GM18511 (cell line): Measurements from ENCODE around the gene NRARP.

Experiments used
- ATAC-seq: cut with Tn5 transposase; IDR thresholded peaks from one replicate; pipeline ENCODE4 v1.9.1; 2021; ENCODE audit warnings: mild to moderate bottlenecking, moderate library complexity; ENCODE audit not compliant: unreplicated experiment

The NRARP gene

DNA sequence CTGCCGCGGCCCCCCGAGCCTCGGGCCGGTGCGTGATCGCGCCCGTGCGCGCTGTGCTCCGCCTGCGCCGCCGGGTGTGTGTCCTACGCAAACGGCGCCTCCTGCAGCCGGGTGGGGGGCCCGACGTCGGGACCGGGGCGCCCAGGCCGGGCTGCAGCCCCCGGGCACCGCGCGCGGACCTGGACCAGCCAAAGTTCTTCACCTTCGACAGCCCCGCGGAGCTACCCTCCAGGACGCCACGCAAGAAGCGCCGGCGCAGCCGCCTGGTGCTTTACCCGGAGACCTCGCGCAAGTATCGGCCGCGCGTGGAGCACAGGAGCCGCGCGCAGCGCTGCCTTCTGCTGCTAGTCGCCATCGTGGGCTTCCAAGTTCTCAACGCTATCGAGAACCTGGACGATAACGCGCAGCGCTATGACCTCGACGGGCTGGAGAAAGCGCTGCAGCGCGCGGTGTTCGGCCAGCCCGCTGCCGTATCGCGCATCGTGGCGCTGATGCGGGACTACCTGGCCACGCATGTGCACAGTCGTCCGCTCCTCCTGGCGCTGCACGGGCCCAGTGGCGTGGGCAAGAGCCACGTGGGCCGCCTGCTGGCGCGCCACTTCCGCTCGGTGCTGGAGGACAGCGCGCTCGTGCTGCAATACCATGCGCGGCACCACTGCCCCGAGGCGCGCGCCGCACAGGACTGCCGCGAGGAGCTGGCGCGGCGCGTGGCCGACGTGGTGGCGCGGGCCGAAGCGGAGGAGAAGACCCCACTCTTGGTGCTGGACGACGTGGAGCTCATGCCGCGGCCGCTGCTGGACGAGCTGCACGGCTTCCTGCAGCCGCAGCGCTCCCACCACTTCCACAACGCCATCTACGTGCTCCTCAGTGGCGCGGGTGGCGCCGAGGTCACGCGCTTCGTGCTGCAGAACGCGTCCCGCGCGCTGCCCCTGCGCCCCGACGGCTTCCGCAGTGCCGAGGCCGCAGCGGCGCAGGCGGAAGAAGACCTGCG, 23.1 kb downstream of the NRARP start:
- no peak for ATAC-seq

DNA sequence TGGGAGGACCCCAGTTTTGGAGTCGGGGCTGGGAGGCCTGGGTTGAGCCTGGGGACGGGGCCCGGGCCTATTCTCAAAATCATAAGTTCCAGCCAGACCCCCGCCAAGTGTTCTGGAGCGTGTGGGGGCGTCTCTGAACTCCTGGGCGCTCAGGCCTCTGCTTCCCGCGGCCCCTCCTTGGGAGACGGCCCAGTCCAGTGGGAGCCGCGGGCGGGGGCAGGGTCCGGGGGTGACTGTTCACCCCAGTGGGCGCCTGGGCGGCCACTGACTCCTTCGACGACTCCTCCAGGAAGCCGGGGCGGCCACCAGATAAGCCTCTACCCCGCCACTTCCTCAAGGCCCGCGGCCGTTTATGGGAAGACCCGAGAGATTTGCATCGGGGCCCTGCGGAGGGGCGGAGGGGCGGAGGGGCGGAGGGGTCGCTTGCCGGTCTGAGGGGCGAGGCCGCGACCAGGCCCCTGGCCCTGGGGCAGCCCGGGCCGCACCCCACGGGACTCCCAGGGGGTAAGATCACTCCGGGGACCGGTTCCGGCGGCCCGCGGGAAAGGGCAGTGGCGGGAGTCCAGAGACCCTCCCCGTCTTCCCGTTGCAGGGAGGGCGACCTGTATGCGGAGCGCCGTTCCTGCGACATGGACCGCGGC, 23.9 kb downstream of the NRARP start:
- ATAC-seq, result peak; percentile 9

DNA sequence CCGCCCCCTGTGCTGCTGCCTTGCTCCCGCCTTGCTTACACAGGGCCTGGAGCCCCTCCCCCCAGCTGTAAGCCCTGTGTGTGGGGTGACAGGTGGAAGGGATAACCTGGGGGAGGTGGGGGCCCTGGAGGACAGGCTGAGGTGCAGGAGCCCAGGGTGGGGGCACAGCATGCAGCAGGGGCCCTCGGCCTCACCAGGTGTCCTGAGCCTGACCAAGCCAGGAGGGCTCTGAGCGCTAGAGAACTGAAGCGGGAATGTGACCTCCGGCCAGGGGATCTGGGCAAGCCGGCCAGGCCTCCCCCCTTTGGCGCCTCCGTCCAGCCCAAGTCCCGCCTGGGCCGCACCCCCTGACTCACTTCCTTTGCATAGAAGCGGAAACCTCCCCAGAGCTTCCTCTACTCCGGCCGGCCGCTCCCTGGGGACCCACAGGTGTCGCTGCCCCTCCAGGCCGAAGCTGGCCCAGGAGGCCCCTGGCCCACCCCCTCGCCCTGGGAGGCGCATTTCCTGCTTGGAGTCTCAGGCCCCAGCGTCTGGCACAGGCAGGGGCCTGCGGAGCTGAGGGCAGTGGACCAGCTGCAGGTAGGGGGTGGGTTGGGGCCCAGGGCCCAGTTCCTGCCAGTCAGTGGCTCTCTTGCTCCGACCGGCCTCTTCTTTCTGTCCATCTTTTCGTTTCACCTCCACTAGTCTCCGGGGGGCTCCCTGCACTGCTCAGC, 24.6 kb downstream of the NRARP start, which contains the start of gene TOR4A:
Gene TOR4A (plus strand): TSS at position 398 of the 713 bp plus-strand sequence. CDS start 964 bp downstream, outside the sequence.
- peak; percentile 84 for ATAC-seq

DNA sequence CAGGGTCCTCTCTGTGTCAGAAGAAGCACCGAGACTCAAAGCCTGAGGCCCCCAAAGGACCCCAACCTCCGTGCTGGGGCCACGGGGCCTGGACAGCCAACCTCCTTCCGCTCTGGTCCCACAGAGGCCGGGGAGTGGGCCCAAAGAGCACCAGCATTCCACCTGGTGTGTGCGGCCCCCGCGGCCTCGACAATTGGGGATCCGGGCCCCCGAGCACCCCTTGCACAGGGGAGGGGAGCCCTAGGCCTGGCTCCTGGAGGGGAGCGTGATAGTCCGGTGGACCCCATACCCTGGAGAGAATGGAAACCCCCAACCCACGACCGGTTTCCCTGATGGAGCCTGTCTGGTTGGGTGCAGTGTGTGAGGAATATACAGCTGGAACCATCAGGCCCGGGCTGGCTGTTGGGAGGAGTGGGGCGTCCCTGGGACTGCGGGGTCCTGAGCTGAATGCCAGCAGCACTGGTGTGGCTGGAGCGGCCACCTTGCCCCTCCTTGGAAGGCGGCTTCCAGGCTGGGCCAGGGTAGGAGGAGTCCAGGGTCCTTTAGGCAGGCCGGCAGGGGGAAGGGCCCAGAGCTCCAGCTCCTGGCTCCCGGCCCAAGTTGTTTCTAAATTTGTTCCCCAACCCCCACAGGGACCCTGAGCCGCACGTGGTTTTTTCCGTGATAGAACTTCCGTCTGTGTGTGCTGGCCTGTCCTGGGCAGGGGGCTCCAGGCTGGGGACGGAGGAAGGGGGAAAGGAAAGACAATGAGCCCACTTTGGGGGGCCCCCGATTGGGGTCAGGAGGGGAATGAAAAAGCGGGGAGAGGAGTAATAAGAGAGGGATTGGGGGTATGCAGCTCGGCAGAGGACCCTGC, 25.4 kb downstream of the NRARP start:
- no peak for ATAC-seq

DNA sequence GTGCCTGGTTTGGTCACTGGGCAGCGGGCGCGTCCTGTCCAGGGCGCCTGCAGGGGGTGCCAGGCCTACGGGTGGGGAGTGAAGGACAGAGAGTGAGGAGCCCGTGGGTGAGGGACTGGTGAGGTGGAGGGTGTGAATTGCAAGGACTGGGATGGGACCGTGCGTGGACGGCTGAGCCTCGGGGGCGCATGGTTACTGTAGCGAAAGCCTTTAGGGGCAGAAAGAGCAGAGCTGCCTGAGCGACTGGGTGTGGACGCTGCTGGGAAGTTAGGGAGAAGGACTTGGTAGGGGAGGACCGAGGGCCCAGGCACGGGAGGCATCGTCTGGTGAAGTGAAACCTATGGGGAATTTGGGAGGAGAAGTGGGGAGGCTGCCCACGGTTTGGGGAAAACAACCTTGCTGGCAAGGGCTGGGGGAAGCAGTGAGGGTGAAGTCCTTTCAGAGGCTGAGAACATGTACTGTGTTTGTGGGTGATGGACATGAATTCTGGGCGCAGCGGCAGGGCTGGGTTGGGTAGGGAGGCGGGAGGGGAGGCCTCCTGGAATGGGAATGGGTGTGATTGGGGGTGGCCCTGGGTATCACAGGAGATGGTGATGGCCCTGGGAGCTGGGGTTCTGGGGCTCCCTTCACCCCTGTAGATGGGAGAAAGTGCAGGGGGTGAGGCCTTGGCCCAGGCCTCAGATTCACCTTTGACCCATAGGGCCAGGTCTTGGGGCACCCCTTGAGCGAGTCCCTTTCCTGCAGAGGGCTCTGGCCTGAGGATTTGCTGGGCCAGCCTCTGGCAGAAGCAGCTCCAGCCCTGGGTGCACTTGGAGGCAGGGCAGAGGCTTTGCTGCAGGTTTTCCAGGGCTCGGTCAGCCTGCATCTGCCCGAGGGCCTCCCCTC, 26.2 kb downstream of the NRARP start:
- no peak for ATAC-seq

DNA sequence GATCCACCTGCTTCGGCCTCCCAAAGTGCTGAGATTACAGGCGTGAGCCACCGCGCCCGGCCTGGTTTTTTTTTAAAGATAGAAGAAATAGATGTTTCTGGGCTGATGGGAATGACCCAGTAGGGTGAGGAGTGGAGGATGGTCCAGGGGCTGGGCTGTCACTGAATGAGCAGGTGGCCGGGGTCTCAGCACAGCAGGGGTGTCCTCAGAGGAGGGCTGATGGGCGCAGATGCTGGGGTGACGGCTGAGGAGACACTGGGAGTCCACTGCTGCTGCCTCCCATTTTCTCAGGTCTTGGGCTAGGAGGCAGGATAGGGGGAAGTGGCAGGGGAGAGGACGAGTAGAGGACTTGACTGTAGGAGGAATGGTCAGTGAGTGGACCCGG, 26.9 kb downstream of the NRARP start:
- no peak for ATAC-seq

DNA sequence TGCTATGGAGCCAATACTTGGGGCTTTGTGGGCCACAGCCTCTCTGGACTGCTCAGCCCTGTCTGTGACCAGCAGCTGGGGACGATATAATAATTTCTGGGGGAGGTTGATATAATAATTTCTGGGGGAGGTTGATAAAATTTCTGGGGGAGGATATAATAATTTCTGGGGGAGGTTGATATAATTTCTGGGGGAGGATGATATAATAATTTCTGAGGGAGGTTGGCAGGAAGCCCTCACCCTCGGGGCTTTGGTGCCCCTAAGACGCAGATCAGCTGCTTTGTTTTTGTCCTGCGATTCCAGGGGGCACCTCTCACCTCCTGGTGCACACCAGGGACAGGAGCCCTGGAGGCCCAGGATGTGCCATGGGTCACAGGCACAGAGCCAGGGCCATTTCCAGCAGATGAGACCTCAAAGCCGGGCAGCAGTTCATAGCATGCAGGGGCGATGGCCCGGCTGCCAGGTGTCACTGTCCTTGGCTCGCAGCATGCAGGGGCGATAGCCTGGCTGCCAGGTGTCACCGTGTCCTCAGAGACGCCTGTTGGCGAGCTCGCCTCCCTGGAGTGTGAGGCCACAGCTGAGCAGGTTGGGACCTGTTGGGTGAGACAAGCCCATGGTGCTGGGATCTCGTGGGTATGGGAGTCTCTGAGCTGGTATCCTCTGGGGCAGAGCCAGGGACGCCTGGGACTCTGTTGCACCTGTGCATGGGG, 28.3 kb downstream of the NRARP start:
- ATAC-seq, result no peak

DNA sequence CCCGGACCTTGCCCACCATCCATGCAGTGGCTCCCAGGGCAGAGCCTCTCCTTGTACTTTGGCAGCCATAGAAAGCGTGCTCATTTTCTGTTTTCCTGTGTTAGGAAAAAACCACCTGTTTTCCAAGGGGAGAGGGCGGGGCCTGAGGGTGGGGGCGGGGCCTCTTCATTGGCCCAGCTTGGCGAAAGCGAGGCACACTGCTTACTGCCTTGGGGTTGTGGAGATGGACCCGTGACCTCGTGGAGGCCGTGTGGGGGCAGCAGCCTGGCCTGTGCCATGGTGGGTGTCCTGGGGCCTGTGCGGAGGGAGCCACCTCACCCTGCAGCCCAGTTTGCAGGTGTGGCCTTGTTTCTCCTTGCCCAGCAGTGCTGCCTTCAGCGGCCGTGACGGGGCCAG, 29.0 kb downstream of the NRARP start:
- ATAC-seq, result no peak

DNA sequence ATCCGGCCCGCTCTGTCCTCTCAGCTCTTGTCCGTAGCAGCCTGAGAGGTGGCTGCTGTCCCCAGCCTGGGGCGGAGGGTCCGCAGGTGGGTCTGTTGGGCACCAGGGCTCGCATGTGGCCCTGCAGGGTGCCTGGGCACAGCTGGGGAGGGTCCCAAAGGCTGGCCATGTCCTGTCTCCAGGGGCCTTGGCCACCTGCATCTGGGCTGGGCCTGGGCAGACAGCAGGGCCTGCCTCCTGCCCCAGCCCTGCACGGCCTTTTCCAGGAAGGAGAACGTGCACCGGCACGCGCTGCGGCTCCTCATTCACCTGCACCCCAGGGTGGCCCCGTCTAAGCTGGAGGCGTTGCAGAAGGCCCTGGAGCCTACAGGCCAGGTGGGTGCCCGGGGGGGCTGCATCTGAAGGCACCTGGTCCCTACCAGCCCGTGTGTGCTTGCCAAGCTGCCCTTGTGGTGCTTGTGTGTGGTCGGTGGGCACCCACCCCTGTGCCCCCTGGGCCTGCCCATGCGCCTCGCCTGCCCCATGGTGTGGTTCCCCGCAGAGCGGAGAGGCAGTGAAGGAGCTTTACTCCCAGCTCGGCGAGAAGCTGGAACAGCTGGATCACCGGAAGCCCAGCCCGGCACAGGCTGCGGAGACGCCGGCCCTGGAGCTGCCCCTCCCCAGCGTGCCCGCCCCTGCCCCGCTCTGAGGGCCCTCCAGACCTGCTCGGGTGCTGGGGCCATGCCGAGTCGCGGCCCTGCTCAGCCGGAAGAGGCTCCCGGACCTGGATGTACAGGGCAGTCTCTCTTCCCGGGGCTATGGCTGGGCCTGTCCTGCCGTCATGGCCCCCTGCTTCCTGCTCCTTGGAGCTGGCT, 29.6 kb downstream of the NRARP start:
- no peak for ATAC-seq

DNA sequence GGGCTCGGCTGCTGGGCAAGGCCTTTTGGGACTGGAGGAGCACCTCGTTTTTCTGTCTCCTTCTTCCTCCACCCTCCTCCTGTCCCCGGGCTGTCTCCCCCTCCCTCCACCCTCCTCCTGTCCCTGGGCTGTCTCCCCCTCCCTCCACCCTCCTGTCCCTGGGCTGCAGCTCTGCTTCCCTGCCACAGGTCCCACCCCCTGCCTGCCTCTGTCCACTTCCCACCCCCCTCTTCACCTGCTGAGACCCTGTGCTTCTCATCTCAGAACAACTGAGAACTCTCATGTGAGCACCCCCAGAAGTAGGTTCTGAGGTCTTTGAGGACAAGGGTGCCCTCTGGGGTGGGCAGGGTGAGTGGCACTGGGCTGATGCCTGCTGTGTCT, 30.4 kb downstream of the NRARP start:
- no peak for ATAC-seq

DNA sequence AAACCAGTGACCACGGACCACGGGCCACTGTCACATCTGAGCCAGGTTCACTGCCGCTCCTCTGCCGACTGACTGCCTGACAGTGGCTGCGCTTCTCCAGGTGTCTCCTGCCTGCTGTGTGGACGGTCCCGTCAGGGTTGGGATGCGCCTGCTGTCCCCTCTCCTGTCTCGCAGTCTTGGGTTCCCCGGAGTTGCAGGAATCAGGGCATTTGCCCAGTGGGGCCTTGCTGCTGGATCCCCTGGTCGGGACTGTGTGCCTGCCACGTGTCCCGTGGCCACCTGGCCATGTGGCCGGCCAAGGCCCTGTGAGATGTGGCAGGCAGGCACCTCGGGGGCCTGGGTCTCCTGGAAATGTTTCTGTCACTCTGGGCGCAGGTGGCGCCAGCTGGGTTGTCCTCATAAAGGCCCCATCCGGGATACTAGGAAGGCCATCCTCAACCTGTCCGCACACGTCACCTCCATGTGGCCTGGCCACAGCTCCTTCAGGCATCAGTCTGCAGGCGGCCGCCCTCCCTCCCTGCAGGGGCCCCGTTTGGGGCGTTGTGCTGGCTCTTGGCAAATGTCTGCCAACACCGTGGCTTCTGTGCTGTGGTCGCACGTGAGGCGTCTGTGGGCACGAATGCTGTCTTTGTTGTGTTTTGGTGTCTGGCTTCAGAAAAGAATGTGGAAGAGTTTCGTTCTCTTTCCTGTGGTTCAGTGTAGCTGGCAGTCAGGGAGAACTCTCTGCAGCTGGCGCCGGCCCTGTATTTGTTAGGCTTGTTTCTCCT, 31.0 kb downstream of the NRARP start:
- no peak for ATAC-seq

DNA sequence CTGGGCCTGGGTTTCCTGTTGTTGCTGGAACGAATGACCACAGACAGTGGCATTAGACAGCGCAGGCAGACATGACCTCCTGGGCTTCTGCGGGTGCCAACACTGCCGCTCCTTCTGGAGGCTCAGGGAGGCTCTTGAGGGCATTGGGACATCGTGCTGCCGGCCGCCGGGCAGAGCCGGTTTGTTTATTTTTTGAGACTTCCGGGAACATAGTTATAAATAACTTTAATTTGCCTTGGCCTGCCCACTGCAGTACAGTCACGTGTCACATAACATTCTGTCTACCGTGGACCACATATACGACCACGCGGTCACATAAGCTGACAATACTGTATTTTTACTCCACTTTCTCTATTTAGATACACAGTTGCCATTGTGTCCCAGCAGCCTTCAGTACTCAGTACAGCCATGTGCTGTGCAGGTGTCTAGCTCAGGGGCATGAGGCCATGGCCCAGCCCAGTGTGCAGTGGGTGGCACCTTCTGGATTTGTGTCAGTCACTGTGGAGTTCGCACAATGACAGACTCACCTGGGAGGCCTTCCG, 32.8 kb downstream of the NRARP start:
- ATAC-seq, result no peak

DNA sequence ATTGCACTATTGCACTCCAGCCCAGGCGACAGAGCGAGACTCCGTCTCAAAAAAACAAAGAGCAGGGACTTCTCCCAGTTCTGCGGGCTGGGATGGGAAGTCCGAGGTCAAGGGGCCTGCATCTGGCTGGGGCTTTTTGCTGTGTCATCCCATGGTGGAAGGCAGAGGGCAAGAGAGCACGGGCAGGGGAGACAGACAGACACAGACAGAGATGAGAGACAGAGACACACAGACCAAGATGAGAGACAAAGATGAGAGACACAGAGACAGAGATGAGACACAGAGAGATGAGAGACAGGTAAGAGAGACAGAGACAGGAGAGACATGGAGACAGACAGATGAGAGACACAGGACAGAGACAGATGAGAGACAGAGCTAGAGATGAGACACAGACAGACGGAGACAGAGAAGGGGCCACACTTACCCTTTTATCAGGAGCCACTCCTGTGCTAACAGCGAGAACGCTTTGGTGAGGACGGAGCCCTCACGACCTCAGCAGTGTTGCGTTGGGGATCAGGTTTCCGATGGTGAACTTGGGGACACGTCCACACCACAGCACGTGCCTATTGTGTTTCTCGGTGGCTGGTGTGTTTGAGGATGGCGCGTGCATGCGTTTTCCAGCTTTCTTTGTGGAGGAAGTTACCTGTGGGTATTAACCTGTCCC, 33.4 kb downstream of the NRARP start:
- ATAC-seq, result no peak

DNA sequence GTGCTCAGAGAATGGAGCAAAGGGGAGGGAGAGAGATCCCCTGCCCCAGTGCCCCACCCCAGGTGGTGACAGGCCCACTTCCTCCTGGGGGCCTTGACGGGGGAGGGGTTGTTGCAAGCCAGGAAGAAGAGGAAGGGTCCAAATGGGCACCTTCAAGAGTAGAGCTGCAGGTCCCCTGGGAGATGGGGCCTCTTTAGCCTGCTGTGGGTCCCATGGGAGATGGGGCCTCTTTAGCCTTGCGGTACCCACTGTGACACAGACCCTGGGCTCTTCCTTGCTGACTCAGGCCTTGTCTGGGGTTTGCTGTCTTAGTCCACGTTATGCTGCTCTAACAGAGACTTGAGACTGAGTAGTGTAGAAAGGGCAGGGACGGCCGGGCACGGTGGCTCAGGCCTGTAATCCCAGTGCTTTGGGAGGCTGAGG, 34.1 kb downstream of the NRARP start:
- no peak for ATAC-seq

DNA sequence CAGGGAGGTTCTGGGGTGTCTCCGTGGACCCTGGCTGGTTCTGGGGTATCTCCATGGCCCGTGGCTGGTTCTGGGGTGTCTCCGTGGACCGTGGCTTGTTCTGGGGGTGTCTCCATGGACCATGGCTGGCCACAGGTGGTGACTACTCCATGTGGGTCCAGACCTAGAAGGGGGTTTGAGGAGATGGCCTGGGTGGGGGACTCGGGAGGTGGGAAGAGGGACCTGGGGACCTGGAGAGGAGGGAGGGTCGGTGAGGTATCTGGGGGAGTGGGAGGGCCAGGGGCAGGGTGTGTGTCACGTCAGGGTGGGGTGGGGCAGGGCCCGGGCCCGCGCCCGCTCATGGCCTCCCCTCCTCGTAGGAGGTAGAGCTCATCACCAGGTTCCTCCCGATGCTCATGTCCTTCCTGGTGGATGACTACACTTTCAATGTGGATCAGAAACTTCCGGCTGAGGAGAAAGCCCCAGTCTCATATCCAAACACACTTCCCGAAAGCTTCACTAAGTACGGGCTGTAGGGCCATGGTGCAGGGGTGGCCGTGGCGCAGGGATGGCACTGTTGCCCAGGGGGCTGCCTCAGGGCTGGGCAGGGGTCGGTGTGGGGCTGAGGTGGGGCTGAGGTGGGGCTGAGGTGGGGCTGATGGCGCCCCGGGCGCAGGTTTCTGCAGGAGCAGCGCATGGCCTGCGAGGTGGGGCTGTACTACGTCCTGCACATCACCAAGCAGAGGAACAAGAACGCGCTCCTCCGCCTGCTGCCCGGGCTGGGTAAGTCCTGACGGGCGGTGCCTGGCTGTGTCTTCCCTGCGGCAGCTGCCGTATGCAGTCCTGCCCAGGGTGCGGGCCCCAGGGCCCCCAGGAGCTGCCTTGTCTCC, 35.3 kb downstream of the NRARP start:
- no peak for ATAC-seq

DNA sequence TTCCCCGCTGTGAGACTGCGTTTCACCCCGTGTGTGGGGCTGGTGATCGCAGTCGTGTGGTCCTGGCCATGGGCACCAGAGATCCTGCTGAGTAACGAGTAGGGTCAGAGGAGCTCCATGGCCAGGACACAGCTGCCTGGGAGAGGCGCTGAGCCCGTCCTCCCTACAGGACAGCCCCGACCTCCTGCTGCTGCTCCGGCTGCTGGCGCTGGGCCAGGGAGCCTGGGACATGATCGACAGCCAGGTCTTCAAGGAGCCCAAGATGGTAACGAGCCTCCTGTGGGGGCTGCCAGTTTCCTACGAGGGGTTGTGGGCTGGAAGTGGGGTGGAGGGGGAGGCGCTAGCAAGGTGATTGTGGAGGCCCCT, 35.9 kb downstream of the NRARP start:
- ATAC-seq, result no peak
